ENCODE results near the gene ADPRH. TPM values are rescaled to one million over a fixed set of nuclear protein-coding genes. Genes with fewer than 3 reads are reported as not detected.

Gene ADPRH
- total RNA-seq, 4 donors from 2014 or later, result 10.4 to 17.8 (median 14.1) TPM

GRCh38 chr3:119580067-119580760 is 922 bp downstream of the ADPRH start:
- intact Hi-C loops (cut with DNase I), result no loop called here
- peak overlapping the region; percentile 64 to 75 (median 68) for H3K4me3 ChIP-seq
- H3K9me3 ChIP-seq, result no peaks in the 10 kb centered on the region
- H3K27me3 ChIP-seq, result no peaks in the 10 kb centered on the region
- peak overlapping the region; percentile 88 to 95 (median 90) for H3K27ac ChIP-seq (replicated peaks in 1 of 4)
- peaks cover 0 to 7% (median 0%) of the 10 kb centered on the region in 4 donors for H3K36me3 ChIP-seq
- 24% methylated on average over 16 of the region's 16 CpGs for WGBS
- no peak for DNase-seq (ENCODE audit: extremely low spot score)
- no peak for TF ChIP-seq EP300 (IDR thresholded peaks at IDR 0.05)
- TF ChIP-seq POLR2A (IDR thresholded peaks at IDR 0.05; ENCODE audit: low read depth), result no peak
- TF ChIP-seq POLR2AphosphoS5 (IDR thresholded peaks at IDR 0.05), result no peak
- TF ChIP-seq CTCF (IDR thresholded peaks at IDR 0.05), result peak in 1 of 3 experiments; percentile 13
- H3K4me1 ChIP-seq, result peaks cover 9 to 24% (median 20%) of the 10 kb centered on the region in 4 donors

GRCh38 chr3:119582178-119582577 is 2.9 kb downstream of the ADPRH start:
- TF ChIP-seq EP300 (IDR thresholded peaks at IDR 0.05) (no peak), POLR2AphosphoS5 (IDR thresholded peaks at IDR 0.05) (no peak), POLR2A (IDR thresholded peaks at IDR 0.05; ENCODE audit: low read depth) (no peak), CTCF (IDR thresholded peaks at IDR 0.05) (no peak)
- DNase-seq (ENCODE audit: extremely low spot score), result no peak
- WGBS, result 72% methylated on average over 6 of the region's 6 CpGs
- H3K36me3 ChIP-seq, result peaks cover 0 to 19% (median 5%) of the 10 kb centered on the region in 4 donors
- H3K4me1 ChIP-seq, result peaks cover 9 to 24% (median 20%) of the 10 kb centered on the region in 4 donors
- no peaks in the 10 kb centered on the region for H3K27me3 ChIP-seq
- H3K9me3 ChIP-seq, result no peaks in the 10 kb centered on the region
- intact Hi-C loops (cut with DNase I), result no loop called here
- H3K4me3 ChIP-seq, result no peak overlapping the region
- no peak overlapping the region for H3K27ac ChIP-seq (replicated peaks in 1 of 4)

GRCh38 chr3:119585208-119585607 is 5.9 kb downstream of the ADPRH start:
- H3K4me1 ChIP-seq, result peaks cover 5 to 12% (median 7%) of the 10 kb centered on the region in 4 donors
- intact Hi-C loops (cut with DNase I), result no loop called here
- no peak for TF ChIP-seq POLR2AphosphoS5 (IDR thresholded peaks at IDR 0.05)
- no peak for TF ChIP-seq EP300 (IDR thresholded peaks at IDR 0.05)
- TF ChIP-seq CTCF (IDR thresholded peaks at IDR 0.05), result no peak
- no peak for TF ChIP-seq POLR2A (IDR thresholded peaks at IDR 0.05; ENCODE audit: low read depth)
- no peak overlapping the region for H3K4me3 ChIP-seq
- 99% methylated on average over 10 of the region's 10 CpGs for WGBS
- DNase-seq (ENCODE audit: extremely low spot score), result no peak
- no peaks in the 10 kb centered on the region for H3K9me3 ChIP-seq
- H3K36me3 ChIP-seq, result peaks cover 0 to 26% (median 8%) of the 10 kb centered on the region in 4 donors
- H3K27me3 ChIP-seq, result no peaks in the 10 kb centered on the region
- H3K27ac ChIP-seq (replicated peaks in 1 of 4), result no peak overlapping the region

DNA sequence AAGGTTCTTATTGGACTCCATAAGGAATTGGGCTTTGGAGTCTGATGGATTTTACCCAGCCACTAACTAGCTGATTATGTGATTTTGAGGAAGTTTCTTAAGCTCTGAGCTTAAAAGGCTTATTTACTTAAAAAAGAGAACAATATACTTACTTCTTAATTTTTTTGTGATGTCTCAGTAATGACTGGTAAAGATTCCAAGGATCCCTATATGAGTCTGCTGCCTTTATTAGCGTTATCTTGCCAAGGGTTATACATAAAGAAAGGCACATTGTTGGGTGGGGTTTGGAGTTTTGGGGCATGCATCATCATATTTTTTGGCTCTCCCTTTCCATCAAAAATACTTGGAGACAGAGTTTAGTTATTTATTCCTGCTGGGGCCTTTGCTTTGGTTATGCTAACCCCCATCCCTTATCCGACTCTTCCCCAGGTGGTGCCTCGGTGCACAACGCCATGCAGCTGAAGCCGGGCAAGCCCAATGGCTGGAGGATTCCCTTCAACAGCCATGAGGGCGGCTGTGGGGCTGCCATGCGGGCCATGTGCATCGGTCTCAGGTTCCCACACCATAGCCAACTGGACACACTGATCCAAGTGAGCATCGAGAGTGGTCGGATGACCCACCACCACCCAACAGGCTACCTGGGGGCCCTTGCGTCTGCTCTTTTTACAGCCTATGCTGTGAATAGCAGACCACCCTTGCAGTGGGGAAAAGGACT is 6.7 kb downstream of the ADPRH start:
- H3K36me3 ChIP-seq, result peaks cover 0 to 26% (median 8%) of the 10 kb centered on the region in 4 donors
- TF ChIP-seq POLR2AphosphoS5 (IDR thresholded peaks at IDR 0.05) (no peak), EP300 (IDR thresholded peaks at IDR 0.05) (no peak), CTCF (IDR thresholded peaks at IDR 0.05) (no peak), POLR2A (IDR thresholded peaks at IDR 0.05; ENCODE audit: low read depth) (no peak)
- no peak for DNase-seq (ENCODE audit: extremely low spot score)
- H3K27me3 ChIP-seq, result no peaks in the 10 kb centered on the region
- no peak overlapping the region for H3K27ac ChIP-seq (replicated peaks in 1 of 4)
- no peak overlapping the region for H3K4me3 ChIP-seq
- no peaks in the 10 kb centered on the region for H3K9me3 ChIP-seq
- WGBS, result 98% methylated on average over 11 of the region's 11 CpGs
- intact Hi-C loops (cut with DNase I), result no loop called here
- peaks cover 0 to 4% (median under 1%) of the 10 kb centered on the region in 4 donors for H3K4me1 ChIP-seq

Measured in esophagus muscularis mucosa (tissue), 4 donors.